Measurements from ENCODE around the gene BTBD19. TPM values are rescaled to one million over a fixed set of nuclear protein-coding genes. Genes with fewer than 3 reads are reported as not detected.
"Not testable (repeated sequence)": the region's sequence is repeated elsewhere in the genome, so short reads cannot be mapped to it uniquely, and the experiment has no call there.

BTBD19 gene
- 10 to 100 TPM in 2 of 4 donors, 1 to 10 TPM in 2; 6.8 to 25.0 (median 16.2) TPM for polyA plus RNA-seq (ENCODE audit: insufficient read length in 4 of 4)

GRCh38 chr1:44808063-44808937, at the start of gene BTBD19:
TSS of gene BTBD19 (plus strand) at chr1:44808523. CDS start at chr1:44808821, 298 bp downstream.
- DNase-seq (ENCODE audit: low read depth in 4 of 4, low spot score in 2 of 4): no peak

GRCh38 chr1:44759077-44759476, 49.2 kb upstream of the BTBD19 start:
- DNase-seq (ENCODE audit: low read depth in 4 of 4, low spot score in 2 of 4): no peak

GRCh38 chr1:44760876-44761275, 47.4 kb upstream of the BTBD19 start:
- no peak for DNase-seq (ENCODE audit: low read depth in 4 of 4, low spot score in 2 of 4)

GRCh38 chr1:44766421-44766820, 41.9 kb upstream of the BTBD19 start:
- DNase-seq (ENCODE audit: low read depth in 4 of 4, low spot score in 2 of 4): not testable (repeated sequence)

GRCh38 chr1:44775078-44775929, 33.0 kb upstream of the BTBD19 start, which contains the start of gene RPS8:
TSS of gene RPS8 (plus strand) at chr1:44775540. CDS start at chr1:44775597, 57 bp downstream.
- DNase-seq (ENCODE audit: low read depth in 4 of 4, low spot score in 2 of 4): peak; percentile 85 to 95 (median 93)

GRCh38 chr1:44775930-44776729, 32.2 kb upstream of the BTBD19 start:
- DNase-seq (ENCODE audit: low read depth in 4 of 4, low spot score in 2 of 4): no peak

GRCh38 chr1:44776730-44777068, 31.6 kb upstream of the BTBD19 start:
- DNase-seq (ENCODE audit: low read depth in 4 of 4, low spot score in 2 of 4): no peak

- no peak for DNase-seq (ENCODE audit: low read depth in 4 of 4, low spot score in 2 of 4)
These were observed 30.8 kb upstream of the BTBD19 start for GRCh38 chr1:44777547-44777946.

GRCh38 chr1:44777969-44778635, 30.2 kb upstream of the BTBD19 start:
- DNase-seq (ENCODE audit: low read depth in 4 of 4, low spot score in 2 of 4): no peak

- no peak for DNase-seq (ENCODE audit: low read depth in 4 of 4, low spot score in 2 of 4)
These were observed 29.4 kb upstream of the BTBD19 start for GRCh38 chr1:44778705-44779576.

- DNase-seq (ENCODE audit: low read depth in 4 of 4, low spot score in 2 of 4): no peak
These were observed 27.7 kb upstream of the BTBD19 start for GRCh38 chr1:44780583-44781121.

GRCh38 chr1:44783697-44784093, 24.6 kb upstream of the BTBD19 start:
- DNase-seq (ENCODE audit: low read depth in 4 of 4, low spot score in 2 of 4): no peak

- DNase-seq (ENCODE audit: low read depth in 4 of 4, low spot score in 2 of 4): no peak
These were observed 24.0 kb upstream of the BTBD19 start for GRCh38 chr1:44784094-44785028.

- DNase-seq (ENCODE audit: low read depth in 4 of 4, low spot score in 2 of 4): no peak
These were observed 23.3 kb upstream of the BTBD19 start for GRCh38 chr1:44785029-44785380.

GRCh38 chr1:44785501-44786137, 22.7 kb upstream of the BTBD19 start:
- no peak for DNase-seq (ENCODE audit: low read depth in 4 of 4, low spot score in 2 of 4)

- DNase-seq (ENCODE audit: low read depth in 4 of 4, low spot score in 2 of 4): no peak
These were observed 22.0 kb upstream of the BTBD19 start for GRCh38 chr1:44786138-44786840.

Measured in left renal cortex interstitium (tissue), 4 donors.